22Rv1 (cell line): Measurements from ENCODE around the gene TTC28.

Experiments used
- ZFX ChIP-seq: fragments of 450-650 bp; IDR thresholded peaks from 2 replicates; pipeline ENCODE4 v1.6.1; 2017; ENCODE audit warnings: antibody characterized with exemption, borderline replicate concordance
- TF ChIP-seq, protein P1 (sequence below): fragments of 450-650 bp; IDR thresholded peaks from 2 replicates; pipeline ENCODE4 v1.5.1; 2017; ENCODE audit warnings: mild to moderate bottlenecking

DNA sequence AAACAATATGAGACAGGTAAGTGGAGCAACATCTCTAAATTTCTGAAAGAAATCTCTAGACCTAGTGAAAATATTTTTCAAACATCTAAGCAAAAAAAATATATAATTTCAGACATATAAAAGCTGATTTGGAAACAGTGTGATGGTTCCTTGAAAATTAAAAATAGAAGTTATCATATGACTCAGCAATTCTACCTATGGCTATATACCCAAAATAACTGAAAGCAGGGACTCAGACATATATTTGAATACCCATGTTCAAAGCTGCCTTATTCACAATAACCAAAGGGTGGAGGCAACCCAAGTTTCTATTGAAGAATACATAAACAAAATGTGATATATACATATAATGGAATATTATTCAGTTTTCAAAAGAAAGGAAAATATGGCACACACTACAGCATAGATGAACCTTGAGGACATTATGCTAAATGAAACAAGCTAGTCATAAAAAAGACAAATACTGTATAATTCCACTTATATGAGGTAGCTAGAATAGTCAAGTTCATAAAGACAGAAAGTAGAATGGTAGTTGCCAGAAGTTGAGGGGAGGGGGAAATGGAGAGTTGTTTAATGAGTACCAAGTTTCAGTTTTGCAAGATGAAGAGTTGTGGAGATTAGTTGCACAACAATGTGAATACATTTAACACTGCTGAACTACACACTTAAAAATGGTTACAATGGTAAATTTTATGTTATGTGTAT is 300.4 kb downstream of the TTC28 start:
- TF ChIP-seq ZFX = no peak
- TF ChIP-seq, protein P1, sequence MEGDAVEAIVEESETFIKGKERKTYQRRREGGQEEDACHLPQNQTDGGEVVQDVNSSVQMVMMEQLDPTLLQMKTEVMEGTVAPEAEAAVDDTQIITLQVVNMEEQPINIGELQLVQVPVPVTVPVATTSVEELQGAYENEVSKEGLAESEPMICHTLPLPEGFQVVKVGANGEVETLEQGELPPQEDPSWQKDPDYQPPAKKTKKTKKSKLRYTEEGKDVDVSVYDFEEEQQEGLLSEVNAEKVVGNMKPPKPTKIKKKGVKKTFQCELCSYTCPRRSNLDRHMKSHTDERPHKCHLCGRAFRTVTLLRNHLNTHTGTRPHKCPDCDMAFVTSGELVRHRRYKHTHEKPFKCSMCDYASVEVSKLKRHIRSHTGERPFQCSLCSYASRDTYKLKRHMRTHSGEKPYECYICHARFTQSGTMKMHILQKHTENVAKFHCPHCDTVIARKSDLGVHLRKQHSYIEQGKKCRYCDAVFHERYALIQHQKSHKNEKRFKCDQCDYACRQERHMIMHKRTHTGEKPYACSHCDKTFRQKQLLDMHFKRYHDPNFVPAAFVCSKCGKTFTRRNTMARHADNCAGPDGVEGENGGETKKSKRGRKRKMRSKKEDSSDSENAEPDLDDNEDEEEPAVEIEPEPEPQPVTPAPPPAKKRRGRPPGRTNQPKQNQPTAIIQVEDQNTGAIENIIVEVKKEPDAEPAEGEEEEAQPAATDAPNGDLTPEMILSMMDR = no peak
